Fibroblast of the aortic adventitia (primary cell): ENCODE results near the gene BCAS3. TPM values are rescaled to one million over a fixed set of nuclear protein-coding genes. Genes with fewer than 3 reads are reported as not detected.
A peak's percentile ranks its signal among the peaks of the same experiment; 100 is the strongest.

Experiments
- DNase-seq: peaks from one replicate; pipeline ENCODE4 v3.0.0-alpha.2; 2010; ENCODE audit warnings: low read depth
- H3K4me3 ChIP-seq: 2 replicates; pipeline ENCODE4 v1.5.1; 2011; ENCODE audit warnings: low read depth, mild to moderate bottlenecking, control low read depth, low read length, moderate library complexity
- total RNA-seq: library from RNA; depleted of rRNA; stranded (reverse); fragments of >200 nt; gene quantifications from 2 replicates; pipeline ENCODE4 v1.2.3, GENCODE V29; 2012; ENCODE audit warnings: low replicate concordance
- TF ChIP-seq, protein P1 (sequence below): IDR thresholded peaks from 2 replicates; pipeline ENCODE4 v1.5.1; 2011; ENCODE audit warnings: mild to moderate bottlenecking, low read length, control low read depth, inconsistent platforms; ENCODE audit not compliant: insufficient read depth

The BCAS3 gene
- total RNA-seq, 1 donor, result 29.6 TPM

- DNase-seq, result no peak
- TF ChIP-seq, protein P1, sequence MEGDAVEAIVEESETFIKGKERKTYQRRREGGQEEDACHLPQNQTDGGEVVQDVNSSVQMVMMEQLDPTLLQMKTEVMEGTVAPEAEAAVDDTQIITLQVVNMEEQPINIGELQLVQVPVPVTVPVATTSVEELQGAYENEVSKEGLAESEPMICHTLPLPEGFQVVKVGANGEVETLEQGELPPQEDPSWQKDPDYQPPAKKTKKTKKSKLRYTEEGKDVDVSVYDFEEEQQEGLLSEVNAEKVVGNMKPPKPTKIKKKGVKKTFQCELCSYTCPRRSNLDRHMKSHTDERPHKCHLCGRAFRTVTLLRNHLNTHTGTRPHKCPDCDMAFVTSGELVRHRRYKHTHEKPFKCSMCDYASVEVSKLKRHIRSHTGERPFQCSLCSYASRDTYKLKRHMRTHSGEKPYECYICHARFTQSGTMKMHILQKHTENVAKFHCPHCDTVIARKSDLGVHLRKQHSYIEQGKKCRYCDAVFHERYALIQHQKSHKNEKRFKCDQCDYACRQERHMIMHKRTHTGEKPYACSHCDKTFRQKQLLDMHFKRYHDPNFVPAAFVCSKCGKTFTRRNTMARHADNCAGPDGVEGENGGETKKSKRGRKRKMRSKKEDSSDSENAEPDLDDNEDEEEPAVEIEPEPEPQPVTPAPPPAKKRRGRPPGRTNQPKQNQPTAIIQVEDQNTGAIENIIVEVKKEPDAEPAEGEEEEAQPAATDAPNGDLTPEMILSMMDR, result no peak
- peak overlapping the region; percentile 78 for H3K4me3 ChIP-seq
Observed at GRCh38 chr17:61412860-61413660, 735.4 kb downstream of the BCAS3 start.

DNA sequence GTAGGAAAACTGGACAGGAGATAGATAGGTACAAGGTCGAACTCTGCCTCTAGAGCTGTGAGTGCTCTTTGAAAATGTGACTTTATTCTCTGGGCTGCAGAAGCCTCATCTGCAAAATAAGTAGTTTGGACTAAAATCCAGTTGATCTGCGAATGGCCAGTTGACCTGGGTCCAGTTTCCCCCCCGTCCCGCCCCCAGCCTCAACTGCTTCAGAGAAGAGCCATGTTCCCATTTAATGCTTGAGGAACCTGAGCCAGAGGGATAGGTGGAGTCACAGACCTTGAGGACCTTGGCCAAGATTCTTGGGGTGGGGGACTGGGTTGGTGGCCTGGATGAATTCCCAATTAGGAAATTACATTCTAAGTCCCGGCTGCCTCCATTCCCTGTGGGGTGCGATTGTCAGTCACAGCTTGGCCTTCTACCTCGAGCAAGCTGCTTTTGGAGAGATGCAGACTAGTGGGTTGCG, 736.0 kb downstream of the BCAS3 start:
- TF ChIP-seq, protein P1, result no peak
- no peak for DNase-seq
- peak overlapping the region; percentile 78 for H3K4me3 ChIP-seq

GRCh38 chr17:61414141-61414935, 736.7 kb downstream of the BCAS3 start:
- DNase-seq, result no peak
- TF ChIP-seq, protein P1, result no peak
- no peak overlapping the region for H3K4me3 ChIP-seq

DNA sequence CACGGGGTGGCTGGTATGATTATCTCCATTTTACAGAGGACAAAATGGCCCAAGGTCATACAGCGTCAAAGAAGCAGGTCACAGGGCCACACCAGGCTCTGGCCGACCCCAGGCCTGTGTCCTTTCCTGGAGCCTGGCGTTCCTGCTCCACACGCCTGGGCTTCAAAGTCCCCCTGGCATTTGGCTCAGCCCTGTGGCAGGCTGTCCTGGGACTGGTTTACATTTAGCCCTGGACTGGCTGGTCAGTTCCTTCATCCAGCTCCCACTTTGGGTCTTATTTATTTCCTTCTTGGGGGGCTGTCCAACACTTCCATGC, 737.2 kb downstream of the BCAS3 start:
- H3K4me3 ChIP-seq, result no peak overlapping the region
- TF ChIP-seq, protein P1, result no peak
- DNase-seq, result no peak

DNA sequence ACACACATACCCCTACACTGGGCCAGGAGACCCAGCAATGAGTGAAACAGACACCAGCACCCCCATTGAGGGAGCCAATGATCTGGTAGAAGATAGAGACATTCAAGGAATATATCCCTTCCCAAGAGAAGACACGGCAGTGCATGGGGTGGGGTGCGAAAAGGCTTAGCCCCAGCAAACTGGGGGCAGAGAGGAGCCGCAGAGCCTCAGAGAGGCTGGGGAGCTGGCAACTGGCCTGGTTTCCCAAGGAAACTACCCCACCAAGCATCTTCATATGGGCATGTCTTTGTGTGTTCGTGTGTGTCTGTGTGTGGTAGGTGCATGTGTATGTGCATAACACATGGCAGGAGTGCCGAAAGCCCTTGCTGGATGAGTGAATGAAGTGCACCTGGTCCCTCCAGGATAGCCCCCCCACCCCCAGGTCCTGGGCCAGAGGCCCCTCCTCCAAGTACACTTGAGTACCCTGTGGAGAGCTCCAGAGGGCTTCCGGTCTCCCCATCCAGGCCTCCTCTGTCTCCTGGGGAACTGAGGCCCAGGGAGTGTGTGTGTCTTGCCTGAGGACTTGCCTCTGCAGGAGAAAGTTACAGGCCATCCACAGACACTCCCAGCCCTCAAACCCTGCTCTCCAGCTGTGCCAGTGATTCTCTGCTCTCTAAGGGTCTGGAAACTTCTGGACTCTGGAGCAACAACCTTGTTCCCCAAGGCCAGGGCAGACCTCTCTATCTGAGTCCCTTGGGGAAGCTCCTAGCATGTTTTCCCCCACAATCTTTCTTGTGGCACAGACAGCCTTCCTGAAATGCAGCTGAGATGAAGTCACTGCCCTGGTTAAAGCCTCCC, 737.9 kb downstream of the BCAS3 start:
- no peak overlapping the region for H3K4me3 ChIP-seq
- no peak for DNase-seq
- TF ChIP-seq, protein P1, result no peak

DNA sequence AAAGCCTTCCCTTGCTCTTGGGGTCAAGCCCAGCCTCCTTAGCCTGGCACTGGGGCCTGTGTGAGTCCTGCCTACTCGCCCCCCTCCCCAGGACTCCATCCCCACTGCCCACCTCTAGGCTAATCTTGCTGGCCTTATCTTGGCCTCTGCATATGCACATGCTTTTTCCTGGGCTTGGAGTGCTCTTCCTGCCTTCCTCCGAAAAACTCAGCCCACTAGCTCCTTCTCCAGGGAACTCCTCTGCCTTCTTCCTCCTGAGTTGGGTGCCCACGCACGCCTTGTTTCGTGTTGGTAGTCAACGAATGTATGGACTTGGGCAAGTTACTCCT, 738.5 kb downstream of the BCAS3 start:
- DNase-seq, result no peak
- TF ChIP-seq, protein P1, result no peak
- H3K4me3 ChIP-seq, result no peak overlapping the region
